ENCODE results near the gene SLC22A3. TPM values are rescaled to one million over a fixed set of nuclear protein-coding genes. Genes with fewer than 3 reads are reported as not detected.

Gene SLC22A3
- total and polyA plus RNA-seq, 2 of the 13 experiments (the other 11 are each of a cell fraction or from before 2014, with no cell fraction given), result 12.0 to 31.5 TPM

DNA sequence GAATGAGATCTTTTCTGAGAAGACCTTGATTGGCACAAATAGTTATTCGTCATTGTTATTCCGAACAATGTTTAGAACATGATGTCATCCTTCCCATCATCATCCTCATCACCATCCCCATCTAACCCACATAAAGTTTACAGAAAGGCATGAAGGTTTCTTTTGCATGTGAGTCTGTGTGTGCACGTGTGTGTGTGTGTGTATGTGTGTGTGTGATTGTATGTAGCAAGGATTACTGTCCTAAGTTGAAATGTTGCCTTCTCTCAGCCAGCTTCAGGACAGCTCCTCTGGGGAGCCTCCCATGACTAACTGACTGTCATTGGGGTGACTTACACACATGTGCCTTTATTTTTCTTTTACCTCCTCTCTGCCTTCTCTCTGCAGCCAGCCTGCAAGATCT lies 113.5 kb downstream of the SLC22A3 start:
- TF ChIP-seq ATF7 (IDR thresholded peaks at IDR 0.05) (peak; percentile 91), ATF7 (CRISPR knock-in tag; IDR thresholded peaks at IDR 0.05) (no peak), CREB1 (IDR thresholded peaks at IDR 0.05) (peak; percentile 66), CREB1 (CRISPR knock-in tag; IDR thresholded peaks at IDR 0.05) (no peak), ZNF839 (CRISPR knock-in tag; IDR thresholded peaks at IDR 0.05; ENCODE audit: borderline replicate concordance) (no peak), ZNF543 (CRISPR knock-in tag; IDR thresholded peaks at IDR 0.05) (no peak), CEBPB (IDR thresholded peaks at IDR 0.05; ENCODE audit: borderline replicate concordance, low read depth, low read length) (no peak)
- TF ChIP-seq, protein P1, sequence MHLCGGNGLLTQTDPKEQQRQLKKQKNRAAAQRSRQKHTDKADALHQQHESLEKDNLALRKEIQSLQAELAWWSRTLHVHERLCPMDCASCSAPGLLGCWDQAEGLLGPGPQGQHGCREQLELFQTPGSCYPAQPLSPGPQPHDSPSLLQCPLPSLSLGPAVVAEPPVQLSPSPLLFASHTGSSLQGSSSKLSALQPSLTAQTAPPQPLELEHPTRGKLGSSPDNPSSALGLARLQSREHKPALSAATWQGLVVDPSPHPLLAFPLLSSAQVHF (CRISPR knock-in tag; IDR thresholded peaks at IDR 0.05), result no peak
- H3K27ac ChIP-seq (ENCODE audit: extremely low read length, insufficient read depth, low read length), result no peak overlapping the region
- H4K20me1 ChIP-seq (ENCODE audit: insufficient read depth, low read length), result no peaks in the 10 kb centered on the region
- no peaks in the 10 kb centered on the region for H3K4me1 ChIP-seq (ENCODE audit: insufficient read depth, low read length)
- no peak overlapping the region for H3K4me2 ChIP-seq (ENCODE audit: low read depth, low read length)
- H3K9me3 ChIP-seq (ENCODE audit: low read length), result no peaks in the 10 kb centered on the region
- no peak for DNase-seq (ENCODE audit: low spot score)
- intact Hi-C loops (cut with micrococcal nuclease; ENCODE audit: unreplicated experiment) (no loop called here), in situ Hi-C loops (cut with HindIII; ENCODE audit: extremely low pct_ligation_motif_present, low pct_unique_long_range_greater_than_20kb) (no loop called here)
- no peaks in the 10 kb centered on the region for H3K79me2 ChIP-seq (ENCODE audit: insufficient read depth, low read length)
- ChIA-PET POLR2A (no interaction called here), CTCF (ENCODE audit: low intra/inter-chr PET ratio, low total read pairs) (no interaction called here)
- H3K27me3 ChIP-seq (ENCODE audit: control insufficient read depth in 1 of 2, insufficient read depth in 2 of 2, low read length in 2 of 2), result no peaks in the 10 kb centered on the region
- no peak overlapping the region for H3K4me3 ChIP-seq (replicated peaks in 1 of 3; ENCODE audit: insufficient read depth in 1 of 3, low read depth in 2 of 3, low read length in 3 of 3)
- BruUV-seq (replicated peaks), result no TSS peak
- H3K36me3 ChIP-seq (replicated peaks in 1 of 2; ENCODE audit: control insufficient read depth in 1 of 2, insufficient read depth in 2 of 2, low read length in 2 of 2), result no peaks in the 10 kb centered on the region
- peak; percentile 4 for FAIRE-seq
- no peak for ATAC-seq
- WGBS (ENCODE audit: low lambda C conversion rate), result 50% methylated on average over 3 of the region's 3 CpGs
- no peak overlapping the region for H2AFZ ChIP-seq (ENCODE audit: low read length)
- H3K9ac ChIP-seq (ENCODE audit: insufficient read depth, low read depth, low read length), result no peak overlapping the region

DNA sequence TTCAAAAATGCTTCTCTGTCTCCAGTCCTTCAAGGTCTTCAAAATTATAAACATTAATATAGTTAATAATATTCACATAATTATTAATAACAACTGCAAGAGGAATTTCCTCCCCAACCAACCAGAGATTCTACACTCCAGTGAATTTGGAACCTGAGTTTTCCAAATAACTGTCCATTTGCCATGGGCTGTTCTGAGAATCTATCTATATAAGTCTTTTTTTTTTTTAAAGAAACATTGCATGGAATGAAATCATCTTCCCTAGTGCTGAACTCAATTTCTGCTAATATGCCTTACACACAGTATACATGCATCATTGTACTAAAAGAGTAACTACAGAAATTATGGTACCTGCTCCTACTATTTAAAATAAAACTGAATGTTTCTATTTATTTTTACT lies 113.9 kb downstream of the SLC22A3 start:
- H3K4me3 ChIP-seq (replicated peaks in 1 of 3; ENCODE audit: insufficient read depth in 1 of 3, low read depth in 2 of 3, low read length in 3 of 3), result no peak overlapping the region
- H4K20me1 ChIP-seq (ENCODE audit: insufficient read depth, low read length), result no peaks in the 10 kb centered on the region
- H3K4me1 ChIP-seq (ENCODE audit: insufficient read depth, low read length), result no peaks in the 10 kb centered on the region
- TF ChIP-seq TBX2 (CRISPR knock-in tag; IDR thresholded peaks at IDR 0.05; ENCODE audit: borderline replicate concordance), result no peak
- no peak for TF ChIP-seq MXI1 (IDR thresholded peaks at IDR 0.05; ENCODE audit: borderline replicate concordance, low read depth, low read length)
- no peak for TF ChIP-seq TGIF2 (CRISPR knock-in tag; IDR thresholded peaks at IDR 0.05)
- TF ChIP-seq KAT7 (CRISPR knock-in tag; IDR thresholded peaks at IDR 0.05; ENCODE audit: borderline replicate concordance), result no peak
- TF ChIP-seq TSC22D2 (CRISPR knock-in tag; IDR thresholded peaks at IDR 0.05; ENCODE audit: borderline replicate concordance), result no peak
- no peak for TF ChIP-seq TEAD3 (CRISPR knock-in tag; optimal IDR thresholded peaks at IDR 0.05; ENCODE audit: borderline replicate concordance)
- TF ChIP-seq ZNF776 (CRISPR knock-in tag; IDR thresholded peaks at IDR 0.05), result no peak
- H3K27ac ChIP-seq (ENCODE audit: extremely low read length, insufficient read depth, low read length), result no peak overlapping the region
- intact Hi-C loops (cut with micrococcal nuclease; ENCODE audit: unreplicated experiment), result no loop called here
- no peaks in the 10 kb centered on the region for H3K27me3 ChIP-seq (ENCODE audit: control insufficient read depth in 1 of 2, insufficient read depth in 2 of 2, low read length in 2 of 2)
- no peak overlapping the region for H3K4me2 ChIP-seq (ENCODE audit: low read depth, low read length)
- H3K9ac ChIP-seq (ENCODE audit: insufficient read depth, low read depth, low read length), result no peak overlapping the region
- no peaks in the 10 kb centered on the region for H3K9me3 ChIP-seq (ENCODE audit: low read length)
- CTCF ChIA-PET (ENCODE audit: low intra/inter-chr PET ratio, low total read pairs), result no interaction called here
- POLR2A ChIA-PET, result no interaction called here
- H2AFZ ChIP-seq (ENCODE audit: low read length), result no peak overlapping the region
- no peak for FAIRE-seq
- no peak for ATAC-seq
- no TSS peak for BruUV-seq (replicated peaks)
- no peaks in the 10 kb centered on the region for H3K79me2 ChIP-seq (ENCODE audit: insufficient read depth, low read length)
- no peaks in the 10 kb centered on the region for H3K36me3 ChIP-seq (replicated peaks in 1 of 2; ENCODE audit: control insufficient read depth in 1 of 2, insufficient read depth in 2 of 2, low read length in 2 of 2)
- DNase-seq (ENCODE audit: low spot score), result no peak
- in situ Hi-C loops (cut with HindIII; ENCODE audit: extremely low pct_ligation_motif_present, low pct_unique_long_range_greater_than_20kb), result no loop called here

Data from HepG2 (cell line).